GM19395 (cell line): ENCODE results near the gene SCN9A.
"Not testable (repeated sequence)": the region's sequence is repeated elsewhere in the genome, so short reads cannot be mapped to it uniquely, and the experiment has no call there.

ENCODE experiments used
- ATAC-seq: cut with Tn5 transposase; IDR thresholded peaks from one replicate; pipeline ENCODE4 v1.9.1; 2021; ENCODE audit warnings: mild to moderate bottlenecking, moderate library complexity; ENCODE audit not compliant: unreplicated experiment

The SCN9A gene

DNA sequence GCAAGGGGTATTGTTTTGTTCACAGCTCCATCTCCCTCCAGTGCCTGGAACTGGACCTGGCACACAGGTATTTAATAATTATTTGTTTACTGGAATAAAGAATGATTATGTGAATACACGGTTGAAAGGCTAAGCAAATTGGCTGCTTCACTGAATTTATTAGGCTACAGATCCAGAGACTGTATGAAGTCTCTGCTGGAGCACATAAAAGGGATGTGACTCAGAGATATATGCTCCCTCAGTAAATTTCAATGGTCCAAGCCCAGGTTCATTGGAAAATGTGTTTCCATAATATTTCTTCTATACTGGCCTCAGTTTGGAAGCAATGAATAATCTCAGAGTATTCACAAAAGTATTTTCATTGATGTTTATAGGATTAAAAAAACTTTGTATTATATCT, 126.4 kb downstream of the SCN9A start:
- no peak for ATAC-seq

DNA sequence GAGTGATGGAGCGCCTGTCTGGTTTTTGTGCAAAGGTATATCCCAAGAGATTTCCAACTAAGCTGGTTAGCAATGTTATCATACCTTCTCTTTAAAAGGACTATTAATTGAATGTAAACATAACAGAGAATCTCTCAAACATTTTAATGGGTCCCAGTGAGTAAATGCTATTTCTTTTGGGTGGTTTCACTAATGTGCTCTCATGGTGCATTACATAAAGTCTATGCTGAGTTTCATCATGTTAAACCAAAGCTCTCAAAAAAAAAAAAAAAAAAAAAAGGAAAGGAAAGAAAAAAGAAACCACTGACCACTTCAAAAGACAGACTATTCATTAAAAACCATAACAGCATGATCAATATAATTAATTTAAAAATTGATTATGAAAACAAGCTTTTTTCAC, 128.8 kb downstream of the SCN9A start:
- no peak for ATAC-seq

DNA sequence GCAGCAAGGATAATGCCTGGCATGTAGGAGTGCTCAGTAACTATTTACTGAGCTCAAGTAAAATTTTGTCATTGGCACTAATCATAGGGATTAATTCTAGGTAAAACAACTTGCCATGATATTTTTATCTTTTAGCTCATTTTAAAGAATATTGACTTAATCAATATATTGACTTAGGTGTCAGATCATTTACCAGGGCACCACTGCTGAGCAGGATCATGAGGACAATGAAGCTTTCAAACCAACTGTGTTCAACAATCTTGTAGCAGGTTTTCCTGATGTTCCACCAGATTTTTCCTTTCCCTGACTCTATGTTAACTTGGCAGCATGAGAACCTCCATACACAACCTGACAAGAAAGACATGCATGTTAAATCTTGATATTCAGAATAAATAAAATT, 133.4 kb downstream of the SCN9A start:
- ATAC-seq: no peak

DNA sequence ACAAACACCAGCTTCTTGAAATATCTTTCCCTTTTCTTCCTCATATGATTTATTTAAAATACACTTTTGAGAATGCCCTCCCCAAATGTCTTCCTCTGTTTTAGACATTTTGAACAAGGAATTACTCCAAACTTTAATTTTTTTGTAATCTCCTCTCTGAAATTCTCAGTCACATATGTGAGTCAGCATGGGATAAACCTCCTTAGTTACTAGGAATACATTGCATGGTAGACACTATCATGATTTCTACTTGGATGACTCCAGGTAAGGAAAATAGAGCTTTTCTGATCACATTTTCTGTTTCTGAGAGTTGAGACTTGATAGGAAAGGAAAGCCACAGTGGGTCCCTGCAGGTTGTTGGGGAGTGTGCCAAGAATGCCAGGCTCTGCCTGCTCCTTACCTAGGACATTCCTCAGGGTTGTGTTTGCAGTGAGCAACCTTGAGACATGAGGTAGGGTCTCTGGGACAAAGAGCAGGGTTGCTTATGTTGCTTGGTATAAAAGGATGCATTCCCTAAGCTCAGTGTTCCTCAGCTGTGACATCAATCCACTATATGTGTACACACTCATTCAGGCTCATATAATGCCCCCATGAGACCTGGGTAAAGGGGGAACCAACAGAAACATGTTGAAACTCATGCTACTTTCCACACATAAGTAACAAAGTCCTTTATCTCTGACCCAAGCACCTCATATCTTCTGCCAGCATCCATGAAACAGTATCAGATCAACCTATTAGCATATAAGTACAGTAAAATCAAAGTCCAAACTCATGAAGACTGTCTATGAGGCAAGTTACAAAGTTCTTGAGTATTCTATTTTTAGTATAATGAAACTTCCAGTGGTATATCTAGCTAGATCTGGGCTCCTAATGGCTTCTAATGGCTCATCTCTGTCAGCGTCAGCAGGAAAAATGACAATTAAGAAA, 135.1 kb downstream of the SCN9A start:
- no peak for ATAC-seq

DNA sequence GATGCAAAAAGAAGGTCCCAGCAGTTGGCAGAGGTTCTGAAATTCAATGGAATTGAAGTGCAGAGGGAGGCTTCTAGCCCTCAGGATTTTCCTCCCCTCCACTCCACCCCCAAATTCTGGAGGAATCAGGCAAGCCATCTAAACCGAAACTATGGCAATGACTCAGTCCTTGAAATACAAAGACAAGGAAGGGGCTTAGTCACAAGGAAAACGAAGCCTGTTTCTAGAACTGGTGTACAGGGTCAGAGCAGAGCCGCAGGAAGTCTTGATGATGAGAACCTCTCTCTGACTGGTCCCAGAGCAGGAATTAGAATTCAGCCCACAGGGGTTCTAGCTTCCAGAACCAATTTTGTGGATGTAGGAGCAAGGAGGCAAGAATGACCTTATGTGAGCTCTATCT, 136.2 kb downstream of the SCN9A start:
- ATAC-seq: no peak

DNA sequence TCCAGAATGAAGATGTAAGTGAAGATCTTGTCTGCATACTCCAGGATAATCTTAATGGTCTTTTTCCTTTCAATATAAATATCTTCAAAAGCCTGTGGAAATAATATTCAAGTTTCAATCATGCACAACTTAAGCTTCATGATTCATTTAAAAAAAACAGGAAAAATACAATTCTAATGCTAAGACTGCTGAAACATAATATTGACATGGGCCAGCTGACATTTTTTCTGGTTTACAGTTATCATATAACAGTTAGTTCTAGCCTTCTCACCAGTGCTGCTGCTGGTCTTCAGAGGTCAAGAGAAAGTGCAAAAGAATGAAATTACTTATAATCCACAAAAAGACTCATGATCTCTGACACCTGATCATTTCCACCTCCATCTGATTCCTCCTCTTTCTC, 137.6 kb downstream of the SCN9A start:
- no peak for ATAC-seq

DNA sequence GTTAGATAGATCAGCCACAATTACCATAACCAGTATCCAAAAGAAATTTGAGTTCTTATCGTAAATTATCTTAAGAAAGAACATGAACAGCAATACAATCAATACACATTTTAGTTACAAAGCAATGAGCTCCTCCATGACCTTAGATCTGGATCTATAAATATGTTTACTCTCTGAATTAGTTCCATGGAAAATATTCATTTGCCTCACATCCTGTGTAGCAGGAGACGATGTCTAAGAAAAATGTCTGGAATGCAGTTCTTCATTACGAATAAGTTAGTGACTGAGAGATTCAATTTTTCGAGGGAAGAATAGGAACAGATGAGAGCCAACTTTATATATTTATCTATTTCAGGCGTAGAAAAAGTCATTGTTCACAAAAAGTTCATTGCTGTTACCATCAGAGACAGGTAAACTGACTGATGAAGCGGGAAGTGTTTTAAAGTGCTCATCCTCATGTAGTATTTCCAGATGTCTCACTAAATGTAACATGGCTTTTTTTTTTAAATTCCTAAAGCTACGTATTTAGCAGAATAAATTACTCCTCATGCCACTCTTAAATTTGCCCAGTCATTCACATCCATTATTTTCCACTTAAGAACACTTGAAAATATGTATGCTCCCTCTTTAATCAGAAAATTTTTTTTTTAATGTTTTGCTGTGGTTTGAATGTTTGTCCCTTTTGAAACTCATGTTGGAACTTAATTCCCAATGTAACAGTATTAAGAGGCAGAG, 141.5 kb downstream of the SCN9A start:
- no peak for ATAC-seq

DNA sequence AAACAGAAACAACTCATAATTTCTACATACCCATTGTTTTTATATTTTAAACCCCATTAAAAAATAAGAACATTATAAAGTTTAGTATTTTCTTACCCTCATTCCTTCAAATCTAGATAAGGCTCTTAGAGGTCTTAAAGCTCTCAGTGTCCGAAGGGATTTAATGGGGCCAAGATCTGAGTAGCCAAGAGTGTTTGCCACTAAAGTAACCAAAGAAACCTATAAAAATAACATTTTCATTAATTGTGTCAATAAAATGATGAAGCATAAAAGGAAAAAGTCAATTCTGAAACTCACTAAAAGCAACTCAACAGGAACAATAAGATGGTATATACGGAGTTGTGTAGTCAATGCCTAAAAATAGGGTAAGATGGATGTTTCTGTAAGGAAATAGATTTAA, 142.5 kb downstream of the SCN9A start:
- ATAC-seq: no peak

DNA sequence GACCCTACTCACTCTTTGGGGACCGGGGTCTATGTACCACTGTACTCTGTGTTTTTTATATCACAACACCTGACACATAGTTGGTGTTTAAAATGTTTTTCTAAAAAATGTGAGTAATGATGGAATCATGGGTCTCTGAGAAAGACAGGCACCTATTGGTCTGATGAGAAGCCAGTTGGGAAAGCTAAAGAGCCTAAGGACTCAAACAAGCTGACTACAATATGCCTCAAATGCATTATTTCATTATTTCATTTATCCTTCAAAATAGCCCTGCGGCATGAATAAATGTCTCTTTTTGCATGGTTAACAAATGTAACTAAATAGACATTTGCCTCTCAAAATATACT, 145.0 kb downstream of the SCN9A start:
- ATAC-seq: no peak

DNA sequence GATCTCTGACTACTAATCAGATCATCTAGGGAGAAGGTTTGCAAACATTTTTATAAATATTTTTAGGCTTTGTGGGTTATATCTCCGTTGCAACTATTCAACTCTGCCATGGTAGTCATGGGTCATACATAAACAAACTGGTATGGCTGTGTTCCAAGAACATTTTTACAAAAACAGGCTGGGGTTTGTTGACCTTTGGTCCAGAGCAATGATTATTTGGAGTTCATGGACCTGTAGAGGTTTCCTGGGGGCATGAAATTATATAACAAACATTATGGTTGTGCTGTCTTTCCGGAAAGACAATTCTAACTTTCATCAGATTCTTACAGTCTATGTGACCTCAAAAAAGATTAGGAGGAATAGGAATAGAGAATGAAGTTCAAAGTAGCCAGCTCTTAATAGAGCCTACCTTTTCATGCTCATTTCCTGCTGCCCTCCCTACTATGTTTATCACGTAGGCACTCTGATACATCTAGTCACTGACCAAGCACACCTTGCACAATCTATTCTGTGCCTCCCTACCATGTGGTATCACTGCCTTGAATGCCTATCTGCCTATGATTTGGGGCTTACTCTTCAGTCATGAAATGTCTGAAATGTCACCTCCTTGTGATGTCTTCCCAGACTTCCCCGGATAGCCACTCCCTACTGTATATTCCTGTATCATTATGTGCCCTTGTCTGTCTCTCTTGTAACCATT, 145.6 kb downstream of the SCN9A start:
- ATAC-seq: no peak

DNA sequence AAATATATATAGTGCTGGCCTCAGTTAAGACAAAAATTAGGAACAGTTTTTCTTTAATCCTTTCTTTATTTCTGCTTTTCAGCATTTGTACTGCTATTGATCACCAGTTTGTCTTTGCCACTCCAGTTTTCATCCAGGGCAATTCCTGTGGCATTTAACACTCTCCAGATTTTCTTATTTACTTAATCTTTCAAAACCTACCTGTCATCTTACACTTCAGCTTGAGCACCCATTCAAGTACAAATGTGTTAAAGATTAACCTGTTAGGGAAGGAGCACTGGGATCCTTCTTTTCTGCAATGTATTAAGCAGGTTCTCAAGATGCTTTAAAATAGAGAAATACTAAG, 146.1 kb downstream of the SCN9A start:
- ATAC-seq: no peak

DNA sequence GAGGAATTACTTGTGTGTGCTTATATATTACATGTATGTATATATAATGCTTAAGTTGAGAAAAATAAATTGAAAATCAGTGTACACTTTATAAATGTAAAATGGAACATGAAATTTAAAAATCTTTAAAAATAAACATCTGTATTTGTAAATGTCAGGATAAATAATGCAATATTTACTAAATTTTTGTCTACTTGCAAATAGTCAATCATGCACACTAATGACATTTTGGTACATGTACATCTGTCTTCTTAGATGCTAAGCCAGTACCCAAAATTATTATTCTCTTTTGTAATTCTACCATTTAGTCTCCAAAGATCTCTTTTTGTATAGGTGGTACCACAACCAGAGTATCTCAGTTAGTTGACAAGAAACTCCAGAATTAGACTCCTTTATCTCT, 151.5 kb downstream of the SCN9A start:
- ATAC-seq: no peak

DNA sequence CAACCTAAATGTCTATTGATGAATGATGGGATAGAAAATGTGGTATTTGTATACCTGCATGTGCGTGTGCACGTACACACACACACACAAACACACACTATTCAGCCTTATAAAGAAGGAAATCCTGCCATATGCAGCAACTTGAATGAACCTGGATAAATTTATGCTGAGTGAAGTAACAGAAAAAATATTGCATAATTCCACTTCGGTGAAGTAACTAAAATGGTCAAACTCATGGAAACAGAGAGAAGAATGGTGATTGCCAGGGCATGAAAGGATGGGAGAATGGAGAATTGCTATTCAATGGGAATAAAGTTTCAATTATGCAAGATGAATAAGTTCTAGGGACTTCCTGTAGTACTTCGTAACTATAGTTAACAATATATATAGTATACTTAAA, 152.4 kb downstream of the SCN9A start:
- no peak for ATAC-seq

DNA sequence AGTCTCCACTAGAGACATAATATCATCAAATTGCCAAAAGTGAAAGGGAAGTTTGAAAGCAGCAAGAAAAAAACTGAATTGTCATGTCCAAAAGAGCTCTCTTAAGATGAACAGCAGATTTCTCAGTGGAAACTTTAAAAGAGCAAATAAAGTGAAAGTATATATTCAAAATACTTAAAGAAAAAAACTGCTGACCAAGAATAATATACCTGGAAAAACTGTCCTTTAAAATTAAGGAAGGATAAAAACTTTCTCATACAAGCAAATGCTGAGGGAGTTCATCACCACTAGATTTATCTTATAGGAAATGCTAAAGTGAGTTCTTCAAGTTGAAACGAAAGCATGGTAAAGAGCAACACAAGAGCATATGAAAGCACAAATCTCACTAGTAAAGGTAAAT, 164.7 kb downstream of the SCN9A start:
- ATAC-seq: no peak

DNA sequence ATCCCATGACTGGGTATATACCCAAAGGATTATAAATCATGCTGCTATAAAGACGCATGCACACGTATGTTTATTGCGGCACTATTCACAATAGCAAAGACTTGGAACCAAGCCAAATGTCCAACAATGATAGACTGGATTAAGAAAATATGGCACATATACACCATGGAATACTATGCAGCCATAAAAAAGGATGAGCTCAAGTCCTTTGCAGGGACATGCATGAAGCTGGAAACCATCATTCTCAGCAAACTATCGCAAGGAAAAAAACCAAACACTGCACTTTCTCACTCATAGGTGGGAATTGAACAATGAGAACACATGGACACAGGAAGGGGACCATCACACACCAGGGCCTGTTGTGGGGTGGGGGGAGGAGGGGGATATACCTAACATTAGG, 165.8 kb downstream of the SCN9A start:
- ATAC-seq: not testable (repeated sequence)

DNA sequence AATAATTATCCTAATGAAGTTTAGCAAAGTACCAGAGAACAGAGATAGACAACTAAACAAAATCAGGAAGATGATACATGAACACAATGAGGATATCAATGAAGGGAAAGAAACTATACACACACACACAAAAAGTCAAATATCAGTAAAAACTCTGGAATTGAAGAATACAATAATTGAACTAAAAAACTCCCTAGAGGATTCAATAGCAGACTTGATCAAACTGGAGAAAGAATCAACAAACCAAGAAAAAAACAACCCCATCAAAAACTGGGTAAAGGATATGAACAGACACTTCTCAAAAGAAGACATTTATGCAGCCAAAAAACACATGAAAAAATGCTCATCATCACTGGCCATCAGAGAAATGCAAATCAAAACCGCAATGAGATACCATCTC, 166.4 kb downstream of the SCN9A start:
- not testable (repeated sequence) for ATAC-seq

DNA sequence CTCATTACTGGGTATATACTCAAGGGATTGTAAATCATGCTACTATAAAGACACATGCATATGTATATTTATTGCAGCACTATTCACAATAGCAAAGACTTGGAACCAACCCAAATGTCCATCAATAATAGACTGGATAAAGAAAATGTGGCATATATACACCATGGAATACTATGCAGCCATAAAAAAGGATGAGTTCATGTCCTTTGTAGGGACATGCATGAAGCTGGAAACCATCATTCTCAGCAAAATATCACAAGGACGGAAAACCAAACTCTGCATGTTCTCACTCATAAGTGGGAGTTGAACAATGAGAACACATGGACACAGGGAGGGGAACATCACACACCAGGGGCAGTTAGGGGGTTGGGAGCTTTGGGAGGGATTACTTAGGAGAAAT, 169.6 kb downstream of the SCN9A start:
- ATAC-seq: not testable (repeated sequence)

DNA sequence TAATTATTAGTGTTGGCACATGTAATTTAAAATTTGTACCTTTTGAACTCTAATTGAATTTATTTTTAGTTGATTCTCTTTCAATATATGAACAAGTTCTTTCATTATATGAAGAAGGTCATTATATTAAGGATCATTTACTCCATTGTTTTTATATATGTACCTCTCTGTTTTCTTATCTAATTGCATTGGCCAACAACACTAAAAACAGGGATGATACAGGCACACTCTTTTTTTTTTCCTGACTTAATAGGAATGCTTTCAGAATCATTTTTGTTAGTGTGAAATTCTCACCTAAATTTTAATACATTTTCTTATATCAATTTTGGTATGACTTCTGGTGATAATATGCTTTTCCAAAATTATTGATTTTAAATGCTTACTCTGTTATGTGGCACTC, 173.0 kb downstream of the SCN9A start:
- ATAC-seq: no peak

DNA sequence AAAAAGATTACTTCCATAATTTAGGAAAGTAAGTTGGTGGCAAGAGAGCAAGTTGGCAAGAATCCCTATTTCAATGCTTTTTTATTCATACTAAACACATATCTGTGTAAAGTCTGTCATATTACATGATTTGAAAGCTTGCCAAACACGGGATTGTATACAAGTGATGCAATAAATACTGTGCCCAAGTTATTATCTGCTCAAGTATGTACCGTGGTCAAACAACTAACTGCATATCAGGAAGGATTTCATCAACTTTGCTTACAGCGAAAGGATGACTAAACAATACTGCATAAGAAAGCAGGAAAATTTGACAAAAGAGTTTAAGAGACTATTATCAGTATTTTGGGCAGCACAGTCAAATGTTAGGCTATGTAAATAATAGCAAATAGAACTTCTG, 178.3 kb downstream of the SCN9A start:
- ATAC-seq: no peak

DNA sequence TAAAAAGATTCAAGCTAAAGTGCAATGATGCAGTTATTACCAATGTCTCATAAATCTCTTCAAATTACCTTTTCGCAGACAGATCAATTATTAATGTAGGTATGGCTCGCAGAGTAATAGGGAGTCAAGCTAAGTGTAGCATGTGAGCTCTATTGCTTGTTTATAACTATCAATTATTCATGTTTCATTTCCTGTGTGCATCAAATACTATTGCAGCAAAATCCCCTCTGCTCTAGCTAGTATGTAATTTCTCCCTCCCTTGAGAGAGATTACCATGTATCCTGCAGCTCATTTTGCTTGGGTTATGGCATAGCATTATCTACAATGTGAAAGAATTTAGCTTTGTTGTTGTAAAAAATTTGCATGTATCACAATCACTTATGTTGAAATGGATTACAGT, 182.3 kb downstream of the SCN9A start:
- ATAC-seq: no peak

DNA sequence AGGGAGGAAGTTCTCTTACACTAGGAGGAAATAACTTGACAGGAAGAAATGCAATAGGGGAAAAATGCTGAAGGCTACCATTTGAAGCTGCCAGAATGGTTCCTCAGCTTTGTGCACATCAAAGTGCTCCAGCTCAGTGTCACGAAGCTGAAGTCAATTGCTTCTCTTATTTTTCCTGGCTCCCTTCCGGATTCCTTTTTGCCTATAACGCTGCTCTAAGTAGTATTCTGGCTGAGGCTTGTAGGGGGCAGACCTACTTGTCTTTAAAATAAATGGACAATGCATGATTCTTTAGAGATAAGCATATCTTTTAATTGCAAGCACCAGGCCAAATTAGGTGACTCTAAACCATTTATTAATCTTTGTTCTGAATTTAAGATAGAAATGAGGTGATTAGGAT, 187.7 kb downstream of the SCN9A start:
- no peak for ATAC-seq

DNA sequence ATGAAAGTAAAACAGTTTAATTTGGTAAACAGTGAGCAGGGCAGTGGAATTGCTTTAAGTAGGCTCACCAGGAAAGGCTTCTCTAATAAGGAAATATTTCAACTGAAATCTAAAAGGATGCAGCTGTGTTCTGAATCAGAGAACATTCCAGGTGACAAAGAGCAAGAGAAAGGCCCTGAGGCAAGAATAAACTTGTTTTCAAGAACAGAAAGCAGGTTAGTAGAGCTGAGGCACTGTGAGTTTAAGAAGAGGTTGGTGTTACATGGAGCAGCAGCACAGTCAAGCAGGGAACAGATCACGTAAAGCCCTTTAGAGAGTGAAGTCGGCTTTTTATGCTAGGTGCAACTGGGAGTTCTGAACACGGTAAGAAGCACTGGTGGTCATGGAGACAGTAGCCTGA, 191.0 kb downstream of the SCN9A start:
- ATAC-seq: no peak
